ENCODE data around the gene ZBTB2. TPM values are rescaled to one million over a fixed set of nuclear protein-coding genes. Genes with fewer than 3 reads are reported as not detected.

Gene ZBTB2
- 15.0 to 17.3 TPM (median 16.5 TPM) in 5 replicates for total RNA-seq (2022; extraction: Qiagen RNA extraction)

GRCh38 chr6:151391471-151392413, at the start of gene ZBTB2:
Gene ZBTB2 (minus strand): TSS chr6:151391559. CDS start chr6:151373637, 17,922 bp downstream.

Other genes with a start within 250 kb of the ZBTB2 start
- gene AKAP12, start 151.6 kb downstream of the ZBTB2 start, total RNA-seq (2022; extraction: Qiagen RNA extraction), result 94.8 to 169 TPM (median 161 TPM) in 5 replicates
- gene RMND1, start 60.6 kb upstream of the ZBTB2 start, total RNA-seq (2022; extraction: Qiagen RNA extraction), result 12.2 to 13.8 TPM (median 12.3 TPM) in 5 replicates
- 0.06 to 0.18 TPM (median 0.12 TPM) in 4 of 5 replicates, not detected in the other for gene CCDC170, start 102.5 kb upstream of the ZBTB2 start, total RNA-seq (2022; extraction: Qiagen RNA extraction)